GM21619 (cell line): ENCODE data around the gene ALDH1L1.

Experiments used
- ATAC-seq: cut with Tn5 transposase; IDR thresholded peaks from one replicate; pipeline ENCODE4 v1.9.1; 2021; ENCODE audit not compliant: unreplicated experiment

The ALDH1L1 gene

GRCh38 chr3:126155819-126156218, 24.6 kb downstream of the ALDH1L1 start:
- ATAC-seq, result no peak

DNA sequence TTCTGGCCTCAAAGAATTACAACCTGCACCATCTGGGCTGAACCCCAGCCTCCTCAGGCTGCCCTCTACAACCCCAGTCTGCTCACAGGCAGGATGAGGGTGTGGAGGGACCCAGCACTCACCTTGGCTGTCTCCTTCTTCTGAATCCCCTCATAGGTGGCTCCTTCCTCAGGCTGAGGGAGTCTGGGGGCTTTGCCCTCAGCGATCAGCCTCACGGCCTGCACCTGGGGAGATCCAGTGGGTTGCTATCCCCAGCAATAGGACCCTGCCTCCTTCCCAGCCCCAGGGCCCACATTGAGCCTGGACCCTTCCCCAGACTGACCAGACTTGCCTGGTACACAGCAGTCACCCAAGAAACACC, 25.1 kb downstream of the ALDH1L1 start:
- no peak for ATAC-seq

GRCh38 chr3:126154391-126155279, 25.8 kb downstream of the ALDH1L1 start:
- ATAC-seq, result no peak

GRCh38 chr3:126153695-126154360, 26.6 kb downstream of the ALDH1L1 start:
- ATAC-seq, result no peak

GRCh38 chr3:126152901-126153694, 27.3 kb downstream of the ALDH1L1 start:
- ATAC-seq, result no peak

GRCh38 chr3:126152458-126152857, 27.9 kb downstream of the ALDH1L1 start:
- ATAC-seq, result no peak

DNA sequence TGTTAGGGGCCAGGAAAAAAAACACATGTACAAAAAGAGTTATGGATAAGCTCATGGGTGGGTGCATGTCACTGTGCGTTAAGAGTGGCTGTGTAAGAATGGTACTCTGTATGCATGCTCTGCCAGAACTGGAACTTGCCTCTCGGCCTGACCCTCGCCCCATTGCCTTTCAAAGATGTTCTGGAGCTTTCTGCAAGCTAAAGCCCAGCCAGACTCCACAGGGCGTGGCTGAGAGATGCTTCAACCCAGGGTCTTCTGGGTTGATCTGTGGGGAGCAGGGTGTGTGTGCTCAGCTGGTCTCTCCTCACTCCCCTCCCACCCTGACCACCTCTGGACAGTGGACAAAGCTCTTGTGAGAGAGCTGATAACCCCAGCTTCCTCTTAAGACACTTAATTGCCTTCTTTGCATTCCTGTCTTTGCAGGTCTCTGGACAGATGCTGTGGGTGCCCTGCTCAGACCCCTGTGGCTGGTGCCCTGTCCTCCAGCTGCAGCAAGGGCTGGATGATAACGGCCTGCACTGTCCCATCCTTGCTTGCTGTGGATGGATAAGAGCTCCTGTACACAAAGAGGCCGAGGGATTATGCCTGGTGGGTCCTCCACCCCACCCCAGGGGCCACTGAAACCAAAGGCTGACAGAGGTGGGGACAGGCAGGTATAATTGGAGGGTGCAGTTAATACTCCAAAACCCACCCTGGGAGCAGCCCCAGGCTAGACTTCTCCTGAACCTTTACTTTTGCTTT, 28.7 kb downstream of the ALDH1L1 start:
- ATAC-seq, result no peak

DNA sequence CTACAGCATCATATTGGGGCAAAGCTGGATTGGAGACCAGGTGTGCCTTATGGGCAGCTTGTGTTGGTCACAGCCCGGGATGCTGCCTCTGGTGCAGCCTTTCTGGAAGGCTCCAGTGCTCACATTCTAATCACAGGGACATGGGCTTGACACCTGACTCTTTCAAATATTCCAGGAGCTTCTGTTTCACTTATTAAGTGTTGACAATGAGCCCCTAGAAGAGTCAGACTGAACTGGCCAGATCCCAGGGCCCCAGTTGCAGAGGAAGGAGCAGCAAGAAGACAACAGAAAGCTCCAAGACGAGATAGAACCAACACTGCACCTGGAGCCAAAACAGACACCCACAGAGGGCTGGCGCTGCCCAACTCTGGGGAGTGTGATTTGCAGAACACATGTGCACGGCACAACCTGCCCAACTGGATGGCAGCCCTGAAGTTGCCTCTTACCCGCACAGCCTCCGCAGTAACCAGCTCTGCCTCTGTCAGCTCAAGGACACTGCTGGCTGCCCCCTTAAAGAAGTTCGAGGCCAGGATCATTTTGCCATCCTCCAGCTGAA, 30.3 kb downstream of the ALDH1L1 start:
- no peak for ATAC-seq

DNA sequence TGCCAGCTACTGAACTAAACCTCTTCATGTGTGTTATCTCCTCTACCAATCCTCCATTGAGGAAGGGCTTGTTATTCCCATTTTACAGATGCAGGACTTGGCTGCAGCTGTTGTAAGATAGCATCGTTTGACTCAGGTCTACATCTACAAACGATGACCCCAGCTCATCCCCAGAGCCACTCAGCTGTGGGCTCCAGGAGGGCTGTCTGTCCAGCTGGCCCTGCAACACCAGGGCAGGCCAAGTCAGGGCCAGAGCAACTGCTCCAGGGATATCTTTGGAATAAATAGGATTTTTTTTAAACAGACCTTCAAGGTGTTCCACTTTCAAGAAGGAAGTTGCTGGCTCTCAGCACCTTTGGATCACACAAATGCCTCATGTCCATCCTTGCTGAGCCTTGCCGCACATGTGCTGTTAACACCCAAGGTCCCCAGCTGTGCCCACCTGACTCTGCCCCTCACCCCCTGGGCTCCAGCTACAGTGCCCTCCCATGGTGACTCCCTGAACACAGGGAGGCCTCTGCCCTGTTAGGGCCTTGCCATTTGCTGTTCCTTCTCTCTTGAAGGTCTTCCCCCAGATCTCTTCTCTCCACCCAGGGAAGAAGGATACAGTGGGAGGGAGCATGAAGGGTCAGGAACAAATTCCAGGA, 31.0 kb downstream of the ALDH1L1 start:
- ATAC-seq, result no peak

- no peak for ATAC-seq
Observed at GRCh38 chr3:126147932-126148683, 32.3 kb downstream of the ALDH1L1 start.

DNA sequence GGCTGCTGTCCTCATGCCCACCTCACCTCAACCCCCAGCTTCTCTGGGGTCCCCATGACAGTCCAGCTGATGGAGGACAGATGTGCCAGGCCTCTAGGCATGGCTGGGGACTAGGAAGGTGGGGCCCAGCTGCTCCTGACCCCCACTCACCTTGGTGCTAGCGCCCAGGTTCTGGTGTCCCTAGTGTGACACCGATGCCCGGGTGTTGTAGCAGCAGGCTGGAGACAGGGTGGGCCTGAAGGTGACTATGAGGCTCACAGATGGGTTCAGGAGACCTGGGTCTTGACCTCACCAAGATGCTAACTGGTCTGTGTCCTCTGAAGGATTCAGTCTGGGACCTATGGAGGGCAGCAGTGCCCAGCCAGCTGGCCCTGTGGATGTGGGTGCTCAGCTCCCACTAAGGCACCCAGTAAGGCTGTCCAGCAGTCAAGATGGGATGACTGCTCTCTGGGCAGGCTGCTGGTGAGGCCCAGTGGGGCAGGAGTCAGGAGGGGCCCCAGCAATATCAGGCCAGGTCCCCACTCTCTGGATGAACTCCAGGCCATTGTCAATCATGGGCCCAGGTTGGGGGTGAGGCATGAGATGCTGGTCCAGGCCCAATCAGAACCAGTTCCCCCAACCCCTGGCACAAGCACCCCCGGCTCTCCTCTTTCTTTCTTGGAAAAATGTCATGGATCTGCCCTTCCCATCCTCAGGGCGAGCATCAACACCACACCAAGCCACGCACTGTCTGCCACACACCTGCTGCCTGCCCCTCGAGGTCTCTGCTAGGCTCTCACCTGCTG, 33.0 kb downstream of the ALDH1L1 start:
- ATAC-seq, result no peak

- no peak for ATAC-seq
Observed at GRCh38 chr3:126146525-126147146, 33.8 kb downstream of the ALDH1L1 start.

GRCh38 chr3:126146034-126146433, 34.4 kb downstream of the ALDH1L1 start:
- no peak for ATAC-seq

- ATAC-seq, result no peak
Observed at GRCh38 chr3:126142652-126143051, 37.7 kb downstream of the ALDH1L1 start.

GRCh38 chr3:126137490-126138130, 42.8 kb downstream of the ALDH1L1 start:
- no peak for ATAC-seq

- ATAC-seq, result no peak
Observed at GRCh38 chr3:126136428-126137220, 43.8 kb downstream of the ALDH1L1 start.
